SKM-1 treated with dmso at 0.1 percent for 144 hours (cell line): ENCODE data around the gene TRIP11.
A peak's percentile ranks its signal among the peaks of the same experiment; 100 is the strongest.

Experiments used
- DNase-seq: peaks from one replicate; lab custom pipeline; 2025; ENCODE audit not compliant: unreplicated experiment; lab: John Stamatoyannopoulos, UW

TRIP11 gene

DNA sequence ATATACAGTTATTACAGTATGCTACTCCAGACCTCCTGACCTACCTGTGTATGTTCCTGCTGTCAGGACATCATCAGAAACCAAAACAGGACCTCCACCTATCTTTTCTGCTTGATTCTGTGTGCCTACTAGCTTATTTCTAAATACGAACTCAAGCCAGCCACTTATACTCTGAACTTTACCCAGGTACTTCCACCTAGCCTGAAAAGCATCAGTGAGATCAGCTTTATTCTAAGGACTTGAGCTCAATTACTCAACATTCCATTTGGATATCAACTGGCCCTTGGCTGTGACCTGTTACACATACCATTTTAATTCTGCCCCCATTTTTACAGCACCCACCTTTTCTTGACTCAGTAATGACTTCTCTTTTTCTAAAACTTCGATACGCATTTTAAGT is 29.2 kb downstream of the TRIP11 start:
- no peak for DNase-seq

- DNase-seq: no peak
These were observed 30.3 kb downstream of the TRIP11 start for GRCh38 chr14:92009604-92010003.

DNA sequence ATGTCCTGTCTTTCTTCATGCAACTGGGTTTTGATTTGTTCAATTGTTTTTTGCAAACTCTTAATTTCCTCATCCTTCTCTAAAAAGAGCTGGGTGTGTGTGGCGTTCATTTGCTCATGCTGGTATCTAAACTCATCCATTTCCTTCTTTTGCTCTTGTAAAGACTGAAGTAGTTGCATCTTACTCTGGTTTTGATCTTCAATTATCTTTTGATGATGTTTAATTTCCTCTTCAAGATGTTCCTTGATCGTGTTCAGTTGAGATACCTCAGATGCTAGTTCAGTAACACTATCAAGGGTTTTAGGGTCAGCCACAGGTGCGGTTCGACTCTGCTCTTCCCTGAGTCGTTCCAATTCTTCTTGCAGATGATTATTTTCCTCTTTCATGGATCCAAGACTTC is 34.8 kb downstream of the TRIP11 start:
- DNase-seq: no peak

GRCh38 chr14:92004062-92004461 is 35.8 kb downstream of the TRIP11 start:
- no peak for DNase-seq

DNA sequence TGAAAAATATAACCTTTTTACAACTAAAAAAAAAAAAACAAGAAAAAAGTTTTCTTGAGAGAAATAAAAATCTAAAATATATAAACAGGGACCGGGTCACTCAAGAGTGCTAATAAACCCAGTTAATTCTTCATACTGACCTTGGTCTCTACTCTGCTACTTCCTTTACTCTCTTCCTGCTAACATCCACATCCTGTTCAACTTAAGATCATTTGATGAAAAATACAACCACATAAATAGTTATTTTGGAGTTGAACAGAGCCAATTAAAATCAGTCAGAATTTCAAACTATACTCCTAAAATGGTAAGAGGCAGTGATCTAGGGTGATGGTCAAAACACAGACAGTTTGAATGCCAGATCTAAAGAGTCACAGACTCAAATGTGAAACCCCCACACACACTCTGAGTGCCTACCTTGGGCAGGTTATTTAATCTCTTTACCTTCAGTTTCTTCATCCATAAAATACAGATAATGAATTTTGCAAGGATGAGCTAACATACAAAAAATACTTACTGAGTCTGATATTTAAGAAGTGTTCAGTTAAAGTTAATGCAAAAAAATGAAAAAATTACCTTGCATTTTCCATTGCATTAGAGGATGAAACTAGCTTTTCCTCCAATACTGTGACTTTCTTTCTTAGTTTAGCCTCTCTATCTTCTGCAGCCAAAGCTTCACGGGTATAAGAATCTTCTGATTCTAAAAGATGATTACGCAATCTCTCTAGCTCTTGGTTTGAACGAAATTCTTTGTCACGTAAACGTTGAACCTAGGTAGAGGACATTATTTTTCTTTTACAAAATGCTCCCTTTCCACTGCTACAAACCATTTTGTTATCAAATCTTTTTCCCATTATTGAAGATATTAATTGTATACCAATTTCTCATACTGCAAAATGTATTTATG is 40.9 kb downstream of the TRIP11 start:
- DNase-seq: no peak

- DNase-seq: no peak
These were observed 42.4 kb downstream of the TRIP11 start for GRCh38 chr14:91997492-91997891.

DNA sequence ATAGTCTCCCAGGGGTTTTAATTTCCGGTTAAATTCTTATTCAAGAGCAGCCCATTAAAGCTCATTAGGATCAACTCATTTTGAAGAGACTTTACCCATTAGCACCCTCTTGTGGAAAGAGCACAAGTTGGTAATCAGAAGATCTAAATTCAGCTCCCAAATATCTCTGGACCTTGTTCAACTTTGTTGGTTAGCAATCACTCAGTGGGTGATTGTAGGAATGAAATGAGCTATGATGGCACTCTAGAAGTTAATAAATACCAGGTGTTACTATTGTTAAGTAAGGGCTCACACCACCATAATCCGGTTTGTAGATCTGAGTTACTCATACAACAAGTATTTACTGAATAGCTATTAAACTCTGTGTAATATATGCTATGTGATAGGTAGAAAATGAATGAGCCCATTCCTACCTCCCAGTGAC is 42.9 kb downstream of the TRIP11 start:
- peak; percentile 28 for DNase-seq

DNA sequence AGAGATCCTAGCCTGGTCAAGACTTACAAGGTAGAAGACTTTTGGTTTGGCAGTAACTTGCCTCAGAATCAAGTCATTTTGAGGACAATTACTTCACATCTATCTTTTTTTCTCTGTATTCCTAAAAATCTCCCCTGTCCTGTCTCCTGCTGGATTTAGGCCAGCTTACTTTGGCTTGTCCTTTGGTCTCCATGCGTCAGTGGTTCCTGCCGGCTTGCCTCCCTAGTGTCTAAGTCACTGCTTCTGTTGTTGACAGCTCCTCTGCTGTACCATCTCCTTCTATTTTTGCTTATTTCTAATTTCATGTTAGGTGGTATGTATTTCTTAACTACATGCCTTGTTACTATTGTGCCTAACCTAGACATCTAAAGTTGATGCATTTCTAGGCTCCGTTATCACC is 52.7 kb downstream of the TRIP11 start:
- no peak for DNase-seq

DNA sequence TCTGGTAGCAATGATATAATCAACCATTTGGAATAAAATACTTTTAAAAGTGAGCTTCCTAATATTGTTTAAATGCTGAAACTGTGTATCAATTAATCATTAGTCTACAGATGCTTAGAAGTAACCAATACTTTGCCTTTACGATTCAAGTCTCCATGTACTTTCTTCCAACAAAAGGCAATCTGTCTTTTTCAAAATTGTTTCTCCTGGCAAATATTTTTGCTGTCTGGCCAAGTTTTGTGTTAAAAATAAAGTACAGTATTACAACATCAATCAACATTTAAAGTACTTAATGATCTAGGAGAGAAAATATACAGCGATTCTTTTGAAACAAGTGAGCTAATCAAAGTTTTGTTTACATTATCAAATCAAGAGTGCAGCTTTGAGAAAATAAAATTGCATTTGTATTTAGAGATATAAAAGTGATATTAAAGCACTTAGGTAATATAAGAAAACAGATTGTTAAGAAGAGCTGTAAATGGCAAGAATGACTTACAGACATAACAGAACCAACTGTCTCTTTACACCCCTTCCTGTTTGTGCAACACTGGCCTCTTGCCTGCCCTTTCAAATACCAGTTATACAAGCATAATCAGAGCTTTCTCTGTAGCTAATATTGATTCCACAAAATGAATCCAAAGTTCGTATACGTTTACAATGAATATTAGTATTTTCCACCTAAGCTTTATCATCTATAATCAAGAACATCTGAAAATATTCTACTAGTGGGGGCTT is 54.2 kb downstream of the TRIP11 start:
- no peak for DNase-seq

GRCh38 chr14:91985008-91985407 is 54.9 kb downstream of the TRIP11 start:
- DNase-seq: no peak

DNA sequence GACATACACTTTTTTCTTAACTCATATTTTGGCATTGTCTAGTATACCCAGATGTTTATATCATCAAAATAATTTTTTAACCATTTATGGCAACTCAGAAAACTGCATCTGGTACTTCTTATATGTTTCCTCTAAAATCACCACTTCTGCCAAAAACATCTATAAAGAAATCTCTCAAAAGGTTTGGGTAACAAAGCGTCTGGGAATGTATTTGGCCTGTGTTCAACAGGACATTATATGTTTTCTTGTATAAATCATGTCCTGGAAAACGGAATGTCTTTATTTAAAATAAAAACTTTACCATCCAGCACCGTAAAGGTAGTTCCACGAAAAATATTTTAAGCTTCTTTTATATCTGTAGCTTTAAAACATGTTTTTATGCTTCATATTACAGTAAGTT is 56.3 kb downstream of the TRIP11 start:
- DNase-seq: no peak

- DNase-seq: no peak
These were observed 59.7 kb downstream of the TRIP11 start for GRCh38 chr14:91980157-91980556.

GRCh38 chr14:91977884-91978283 is 62.0 kb downstream of the TRIP11 start:
- DNase-seq: no peak

DNA sequence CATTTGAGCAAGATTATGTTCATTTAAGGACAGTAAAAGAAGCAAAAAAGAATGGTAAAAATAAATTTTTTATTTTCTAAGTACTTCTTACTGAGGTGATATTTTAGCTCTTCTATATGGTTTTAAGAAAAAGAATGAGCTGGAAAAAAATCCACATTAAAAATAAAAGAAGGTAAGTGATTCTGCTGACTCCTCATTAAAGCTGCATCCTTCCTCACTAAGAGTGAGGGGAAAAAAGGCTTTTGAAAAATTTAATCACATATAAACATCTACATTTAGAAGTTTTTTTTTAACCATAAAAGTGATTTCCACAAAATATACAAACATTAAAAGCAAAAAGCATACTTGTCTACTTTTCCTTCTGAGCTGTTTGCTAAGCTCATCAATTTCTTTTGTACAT is 64.1 kb downstream of the TRIP11 start:
- no peak for DNase-seq

DNA sequence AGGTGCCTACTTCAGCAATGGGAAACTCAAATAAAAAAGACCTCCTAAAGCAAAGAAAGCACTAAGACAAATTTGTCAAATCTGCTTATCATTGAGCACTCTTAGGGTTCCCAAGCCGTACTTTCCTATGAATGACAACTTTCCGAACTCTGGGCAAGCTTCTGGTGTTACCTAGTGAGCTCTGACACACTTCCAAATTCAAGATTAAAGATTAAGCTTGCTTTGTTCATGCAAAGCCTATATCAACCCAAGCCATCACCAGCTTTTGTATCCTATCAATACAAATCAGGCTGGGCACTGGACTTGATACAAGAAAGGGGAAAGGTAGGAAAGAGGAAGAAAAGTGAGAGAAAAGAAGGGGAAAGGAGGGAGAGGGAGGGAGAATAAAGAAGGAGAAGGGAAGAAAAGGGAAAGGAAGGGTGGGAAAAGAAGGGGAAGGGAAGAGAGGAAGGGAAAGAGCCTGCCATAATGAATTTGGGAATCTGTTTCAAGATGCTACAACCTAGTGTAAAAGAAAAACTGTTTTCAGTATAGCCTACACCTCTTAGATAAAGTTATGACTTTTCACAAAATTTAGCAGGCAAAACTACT is 68.6 kb downstream of the TRIP11 start:
- no peak for DNase-seq

DNA sequence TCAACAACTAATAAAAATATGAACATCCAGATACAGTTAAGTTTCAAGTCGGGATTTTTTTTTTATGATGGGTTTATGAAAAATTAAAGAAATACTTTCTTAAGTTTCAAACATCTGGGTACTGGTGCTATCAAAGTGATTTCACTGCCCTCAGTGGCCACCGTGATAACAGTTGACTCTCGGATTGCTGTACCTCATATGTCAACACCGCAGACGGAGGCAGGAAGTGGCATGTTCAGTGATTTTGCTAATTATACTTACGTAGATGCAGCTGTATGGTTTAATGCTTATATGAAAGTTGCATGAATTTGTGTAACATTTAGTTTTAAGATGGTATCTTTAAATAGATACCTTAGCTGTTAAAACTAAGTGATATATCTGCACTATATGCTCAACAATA is 71.6 kb downstream of the TRIP11 start:
- DNase-seq: no peak

- no peak for DNase-seq
These were observed 75.1 kb downstream of the TRIP11 start for GRCh38 chr14:91964724-91965123.

GRCh38 chr14:91964011-91964410 is 75.8 kb downstream of the TRIP11 start:
- DNase-seq: no peak

- DNase-seq: no peak
These were observed 76.4 kb downstream of the TRIP11 start for GRCh38 chr14:91963465-91963864.

GRCh38 chr14:91961297-91962220 is 78.3 kb downstream of the TRIP11 start:
- no peak for DNase-seq

DNA sequence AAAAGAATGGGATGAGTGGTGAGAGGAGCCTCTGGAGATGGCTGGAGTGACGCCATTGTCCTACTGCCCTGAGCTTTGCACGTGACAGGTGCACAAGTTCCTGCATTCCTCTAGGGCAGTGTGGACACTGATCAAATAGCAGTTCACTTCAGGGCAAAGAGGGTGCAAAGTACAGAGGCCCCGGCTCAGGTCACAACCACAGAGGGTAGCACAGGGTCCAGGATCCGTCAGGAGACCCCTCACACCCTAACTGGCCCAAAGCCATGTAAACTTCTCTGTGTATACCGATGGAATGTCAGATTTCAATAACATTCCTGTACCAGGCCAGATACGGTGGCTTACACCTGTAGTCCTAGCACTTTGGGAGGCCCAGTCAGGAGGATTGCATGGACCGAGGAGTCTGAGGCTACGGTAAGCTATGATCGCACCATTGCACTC is 82.0 kb downstream of the TRIP11 start:
- DNase-seq: no peak
